Osteocyte (in vitro differentiated cells): Measurements from ENCODE around the gene PRAC1. TPM values are rescaled to one million over a fixed set of nuclear protein-coding genes. Genes with fewer than 3 reads are reported as not detected.
"Not testable (repeated sequence)": the region's sequence is repeated elsewhere in the genome, so short reads cannot be mapped to it uniquely, and the experiment has no call there.

Source experiments
- DNase-seq: peaks from one replicate; pipeline ENCODE4 v3.0.0; 2021; ENCODE audit warnings: mixed read lengths; ENCODE audit not compliant: unreplicated experiment; ENCODE audit errors: extremely low spot score
- H3K27ac Mint-ChIP-seq: one replicate; pipeline ENCODE4 v1.8.0; 2021; ENCODE audit warnings: mild to moderate bottlenecking, mixed read lengths; ENCODE audit not compliant: unreplicated experiment
- H3K27me3 Mint-ChIP-seq: one replicate; pipeline ENCODE4 v1.8.0; 2021; ENCODE audit warnings: mixed read lengths; ENCODE audit not compliant: unreplicated experiment
- H3K36me3 Mint-ChIP-seq: one replicate; pipeline ENCODE4 v1.8.0; 2021; ENCODE audit warnings: mixed read lengths; ENCODE audit not compliant: unreplicated experiment
- H3K4me1 Mint-ChIP-seq: one replicate; pipeline ENCODE4 v1.8.0; 2021; ENCODE audit warnings: mixed read lengths; ENCODE audit not compliant: unreplicated experiment
- H3K4me3 Mint-ChIP-seq: one replicate; pipeline ENCODE4 v1.8.0; 2021; ENCODE audit warnings: mild to moderate bottlenecking, moderate library complexity, mixed read lengths; ENCODE audit not compliant: unreplicated experiment
- H3K9me3 Mint-ChIP-seq: one replicate; pipeline ENCODE4 v1.8.0; 2021; ENCODE audit warnings: mixed read lengths; ENCODE audit not compliant: unreplicated experiment
- CTCF ChIP-seq: fragments of 200-600 bp; sonication (generic); IDR thresholded peaks from 2 replicates; pipeline ENCODE4 v1.5.0; 2021; ENCODE audit warnings: antibody characterized with exemption, mild to moderate bottlenecking, moderate library complexity
- total RNA-seq: library from RNA; stranded (reverse); gene quantifications from 2 replicates; pipeline ENCODE4 v1.2.1, GENCODE V29; 2021

Gene PRAC1
- total RNA-seq, 1 donor from 2014 or later: not detected

- Mint-ChIP-seq H3K9me3 (no peaks in the 10 kb centered on the region), H3K4me1 (peaks cover 27% of the 10 kb centered on the region), H3K27ac (no peak overlapping the region), H3K4me3 (peak overlapping the region; percentile 48), H3K36me3 (no peaks in the 10 kb centered on the region), H3K27me3 (peaks cover 95% of the 10 kb centered on the region)
- no peak for TF ChIP-seq CTCF
- DNase-seq: no peak
Observed at GRCh38 chr17:48718761-48719641, 3.3 kb downstream of the PRAC1 start.

GRCh38 chr17:48718227-48718760 is 4.0 kb downstream of the PRAC1 start:
- no peak for DNase-seq
- Mint-ChIP-seq H3K36me3 (no peaks in the 10 kb centered on the region), H3K9me3 (no peaks in the 10 kb centered on the region)

GRCh38 chr17:48717367-48718226 is 4.7 kb downstream of the PRAC1 start:
- DNase-seq: no peak
- TF ChIP-seq CTCF: no peak
- Mint-ChIP-seq H3K4me3 (no peak overlapping the region), H3K27me3 (peaks cover 90% of the 10 kb centered on the region), H3K27ac (no peak overlapping the region), H3K36me3 (no peaks in the 10 kb centered on the region), H3K4me1 (peaks cover 17% of the 10 kb centered on the region), H3K9me3 (no peaks in the 10 kb centered on the region)

More at GRCh38 chr17:48718227-48718760, 4.0 kb downstream of the PRAC1 start:
- H3K4me3 Mint-ChIP-seq: no peak overlapping the region
- peaks cover 94% of the 10 kb centered on the region for H3K27me3 Mint-ChIP-seq
- peaks cover 20% of the 10 kb centered on the region for H3K4me1 Mint-ChIP-seq
- H3K27ac Mint-ChIP-seq: no peak overlapping the region
- TF ChIP-seq CTCF: no peak

- not testable (repeated sequence) for H3K9me3 Mint-ChIP-seq, H3K4me3 Mint-ChIP-seq, H3K36me3 Mint-ChIP-seq, H3K27ac Mint-ChIP-seq, DNase-seq
- peaks cover 17% of the 10 kb centered on the region for H3K4me1 Mint-ChIP-seq
- peaks cover 84% of the 10 kb centered on the region for H3K27me3 Mint-ChIP-seq
Observed at GRCh38 chr17:48716549-48716948, 5.8 kb downstream of the PRAC1 start.

- peaks cover 17% of the 10 kb centered on the region for H3K4me1 Mint-ChIP-seq
Observed at GRCh38 chr17:48715496-48716399, 6.6 kb downstream of the PRAC1 start.

More at GRCh38 chr17:48715496-48716399, 6.6 kb downstream of the PRAC1 start:
- no peak for TF ChIP-seq CTCF
- H3K27me3 Mint-ChIP-seq: peaks cover 82% of the 10 kb centered on the region
- no peak overlapping the region for H3K27ac Mint-ChIP-seq
- H3K9me3 Mint-ChIP-seq: no peaks in the 10 kb centered on the region
- H3K36me3 Mint-ChIP-seq: no peaks in the 10 kb centered on the region
- no peak overlapping the region for H3K4me3 Mint-ChIP-seq
- DNase-seq: no peak
